ENCODE data around the gene RHBDL1.

- TF ChIP-seq CTCF (IDR thresholded peaks at IDR 0.05): no peak
- no peak for TF ChIP-seq POLR2A (IDR thresholded peaks at IDR 0.05)
These were observed 5.7 kb downstream of the RHBDL1 start for GRCh38 chr16:680967-681745.

All from uterus (tissue), 2 donors.